HG03565 (cell line): ENCODE results near the gene SPTLC3.

Source experiments
- ATAC-seq: cut with Tn5 transposase; IDR thresholded peaks from one replicate; pipeline ENCODE4 v1.9.1; 2021; ENCODE audit warnings: mild to moderate bottlenecking, moderate library complexity; ENCODE audit not compliant: unreplicated experiment

Gene SPTLC3

DNA sequence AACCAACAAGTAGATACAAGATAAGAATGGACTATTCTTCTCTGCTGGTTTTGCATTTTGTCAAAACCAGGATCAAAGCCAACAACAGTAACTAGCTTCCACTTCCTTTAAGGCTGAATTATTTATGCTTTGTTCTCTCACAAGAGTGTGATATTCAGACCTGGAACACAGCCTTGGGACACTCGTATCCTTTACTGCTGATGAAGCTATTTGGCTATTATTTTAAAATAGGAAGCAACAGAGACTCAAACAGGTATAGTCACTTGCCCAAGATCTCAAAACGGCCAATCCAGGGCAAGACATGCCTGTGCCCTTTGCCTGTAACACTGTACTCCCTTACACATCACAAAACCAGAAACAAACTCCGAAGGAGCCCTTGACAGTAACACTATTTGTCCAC is 19.9 kb downstream of the SPTLC3 start:
- ATAC-seq: no peak

DNA sequence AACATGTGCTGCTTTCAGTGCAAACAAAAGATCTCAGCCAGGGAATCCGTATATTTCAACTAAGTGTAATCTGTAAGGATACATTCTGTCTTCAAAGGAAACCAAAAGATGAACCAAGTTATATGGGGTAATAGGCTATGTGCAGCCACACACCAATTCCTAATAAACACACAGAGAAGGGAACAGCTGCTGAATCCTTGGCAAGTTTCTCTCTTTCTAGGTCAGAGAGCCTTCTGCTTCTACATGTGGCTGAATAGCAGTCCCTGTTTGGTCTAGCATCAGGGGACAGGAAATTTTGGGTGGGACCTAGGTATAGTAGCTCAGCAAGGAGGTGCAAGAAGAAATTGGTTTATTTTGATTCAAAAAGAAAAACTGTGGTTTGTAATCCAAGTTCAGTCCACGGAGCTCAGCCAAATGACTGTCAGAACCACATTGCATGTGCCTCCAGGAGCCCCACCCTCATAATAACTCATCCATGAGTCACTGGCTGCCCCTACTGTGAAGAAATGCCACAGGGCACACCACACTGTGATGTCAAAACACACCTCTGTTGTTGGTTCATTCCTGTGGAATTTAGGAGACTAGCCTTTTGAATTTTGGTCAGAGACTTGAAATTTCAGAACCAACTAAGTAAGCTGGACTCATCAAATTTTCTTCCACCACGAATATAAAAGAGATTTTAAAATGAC is 21.1 kb downstream of the SPTLC3 start:
- ATAC-seq: no peak

DNA sequence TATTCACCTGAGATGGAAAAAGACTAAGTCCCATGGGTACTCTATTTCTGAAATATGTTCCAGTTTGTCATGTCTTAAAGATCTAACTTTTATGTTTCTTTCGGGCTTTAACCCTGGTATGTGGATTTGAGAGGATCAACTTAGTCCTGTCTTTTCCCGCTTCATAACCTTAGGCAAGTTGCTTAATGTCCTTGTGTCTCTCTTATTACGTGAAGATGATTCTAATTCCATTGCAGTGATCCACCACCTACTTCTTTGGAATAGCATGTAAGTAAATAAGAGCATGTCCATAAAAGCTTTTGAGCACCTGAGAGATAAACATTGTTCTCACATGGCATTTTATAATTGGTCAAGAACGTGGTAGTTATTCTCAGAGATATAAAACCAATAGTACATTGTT is 23.0 kb downstream of the SPTLC3 start:
- no peak for ATAC-seq

DNA sequence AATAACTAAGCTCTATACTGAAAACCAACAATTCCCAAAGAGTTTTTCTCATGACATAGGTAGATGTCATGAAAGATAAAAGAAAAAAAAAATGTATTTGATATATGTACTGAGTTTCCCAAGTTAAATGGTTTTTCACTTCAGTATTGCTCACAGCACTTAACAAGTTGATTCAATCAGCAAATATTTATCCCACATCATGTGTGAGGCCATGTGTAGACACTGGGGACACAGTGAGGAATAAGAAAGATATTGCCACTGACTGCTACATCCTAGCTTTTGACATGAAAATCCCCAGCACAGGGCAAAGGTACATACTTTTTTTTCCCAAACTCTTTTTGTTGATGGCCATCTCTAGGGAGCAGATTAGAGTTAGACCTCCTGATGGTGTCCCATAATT is 25.3 kb downstream of the SPTLC3 start:
- ATAC-seq: no peak

DNA sequence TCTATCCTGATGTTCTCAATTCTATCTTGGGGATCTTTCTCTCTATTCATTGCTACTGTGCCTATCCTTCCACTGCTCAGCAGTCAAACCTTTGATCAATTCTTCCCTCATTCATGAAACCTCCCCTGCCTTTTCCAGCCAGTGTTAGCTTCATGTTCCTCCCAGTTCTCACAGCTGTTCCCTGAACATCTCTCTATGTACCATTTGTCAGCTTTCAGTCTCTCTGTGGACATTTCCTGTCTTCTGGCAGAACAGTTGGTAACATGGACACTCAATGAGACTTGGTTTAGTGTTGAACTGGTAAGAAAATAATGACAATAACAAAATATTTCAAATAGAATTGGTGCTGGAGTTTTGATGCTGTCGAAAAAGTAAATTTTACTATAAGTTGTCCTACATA is 26.2 kb downstream of the SPTLC3 start:
- ATAC-seq: no peak

DNA sequence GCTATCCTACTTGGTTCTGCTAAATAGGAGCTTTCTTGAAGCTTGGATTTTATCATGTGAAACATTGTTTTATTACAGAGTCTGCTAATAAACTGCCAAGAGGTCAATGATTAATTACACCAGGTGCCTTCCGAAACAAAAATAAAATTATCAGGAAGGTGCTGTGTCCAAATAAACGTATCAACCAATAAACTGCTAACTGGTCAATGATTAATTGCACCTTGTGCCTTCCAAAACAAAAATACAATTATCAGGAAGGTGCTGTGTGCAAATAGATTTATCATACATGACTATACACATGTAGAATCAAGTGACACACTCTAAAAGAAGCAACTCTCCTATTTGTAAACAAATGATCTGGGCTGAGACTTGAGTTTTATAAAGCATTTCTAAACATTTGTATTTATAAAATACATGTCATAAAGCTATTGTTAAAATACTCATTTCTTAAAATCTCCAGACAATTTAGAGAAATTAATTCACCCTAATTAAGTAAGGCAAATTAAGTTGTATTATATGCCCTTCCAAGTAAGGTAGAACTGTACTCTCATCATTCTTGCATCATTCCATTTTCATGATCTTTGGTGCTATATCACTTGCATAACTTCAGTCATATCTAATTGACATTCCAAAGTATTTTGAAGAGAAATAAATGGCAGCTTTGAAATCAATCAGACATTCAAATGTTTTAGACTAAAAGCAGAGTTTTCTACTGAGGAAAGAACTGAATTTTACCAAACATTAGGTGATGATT is 26.8 kb downstream of the SPTLC3 start:
- ATAC-seq: no peak

DNA sequence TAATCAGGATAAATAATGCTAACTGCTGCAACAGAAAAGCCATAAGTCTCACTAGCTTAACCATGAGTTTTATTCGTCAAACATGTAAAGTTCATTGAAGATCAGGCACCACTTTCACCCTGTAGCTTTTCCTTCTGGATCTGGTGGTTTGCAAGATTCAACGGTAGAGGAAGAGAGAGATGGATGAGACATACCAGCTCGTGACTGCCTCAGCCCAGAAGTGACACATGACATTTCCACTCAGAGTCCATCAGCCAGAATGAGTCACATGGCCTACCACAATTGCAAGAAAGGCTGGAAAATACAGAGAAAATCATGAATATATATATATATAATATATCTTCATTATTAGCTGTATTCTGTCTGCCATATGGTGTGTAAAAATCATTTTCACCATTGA is 29.0 kb downstream of the SPTLC3 start:
- no peak for ATAC-seq

DNA sequence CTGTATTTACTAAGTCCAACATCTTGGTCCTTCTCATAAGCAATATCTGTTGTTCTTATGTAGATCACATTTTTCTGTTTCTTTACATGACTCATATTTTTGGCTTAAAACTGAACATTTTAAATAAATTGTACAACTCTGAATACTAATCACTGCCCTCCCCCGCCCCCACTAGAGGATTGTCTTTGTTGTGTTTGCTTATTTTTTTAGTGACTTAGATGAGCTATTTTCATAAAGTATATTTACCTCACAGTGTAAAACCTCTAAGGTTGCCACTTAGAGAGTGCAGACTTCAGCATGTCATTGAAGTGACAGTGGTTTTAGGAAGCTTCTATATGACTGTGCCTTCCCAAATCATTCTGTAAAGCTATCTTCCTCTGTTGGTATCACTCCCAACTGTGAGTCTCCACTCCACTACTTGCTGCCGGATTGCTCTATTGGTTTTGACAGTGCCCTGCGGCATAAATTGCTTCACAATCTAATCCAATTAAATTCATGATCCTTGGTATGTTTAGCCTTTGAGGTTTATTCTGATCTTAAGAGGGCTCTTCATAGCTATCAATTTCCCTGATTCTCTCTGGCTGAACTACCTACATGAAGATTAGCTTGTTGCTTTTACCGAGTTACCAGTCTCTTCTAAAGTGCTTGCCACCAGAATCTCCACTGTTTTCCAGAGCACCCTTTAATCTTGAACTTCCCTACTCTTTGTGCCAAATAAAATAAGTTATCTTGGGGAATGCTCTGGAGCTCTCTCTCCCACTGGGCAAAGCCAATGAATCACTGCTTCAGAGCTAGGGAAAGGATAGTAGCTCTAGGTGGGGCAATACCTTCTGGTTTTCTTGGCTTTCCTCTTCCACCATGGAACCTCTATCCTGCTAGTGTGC is 33.0 kb downstream of the SPTLC3 start:
- no peak for ATAC-seq

DNA sequence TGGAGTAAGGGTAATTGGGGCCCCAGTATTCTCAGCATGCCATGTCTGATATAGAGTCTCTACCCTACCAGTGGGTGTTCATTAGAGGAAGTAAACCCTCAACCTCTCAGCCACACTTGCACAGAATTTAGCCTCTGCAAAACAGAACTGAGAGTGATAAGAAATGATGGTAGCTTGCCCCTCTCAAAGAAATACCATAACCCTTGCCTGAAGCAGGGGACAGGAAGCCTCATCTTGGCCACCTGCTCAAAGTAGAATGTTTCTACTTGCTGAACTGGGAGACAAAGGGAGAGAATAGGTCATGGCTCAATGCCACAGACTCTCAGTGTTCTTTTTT is 33.7 kb downstream of the SPTLC3 start:
- no peak for ATAC-seq

DNA sequence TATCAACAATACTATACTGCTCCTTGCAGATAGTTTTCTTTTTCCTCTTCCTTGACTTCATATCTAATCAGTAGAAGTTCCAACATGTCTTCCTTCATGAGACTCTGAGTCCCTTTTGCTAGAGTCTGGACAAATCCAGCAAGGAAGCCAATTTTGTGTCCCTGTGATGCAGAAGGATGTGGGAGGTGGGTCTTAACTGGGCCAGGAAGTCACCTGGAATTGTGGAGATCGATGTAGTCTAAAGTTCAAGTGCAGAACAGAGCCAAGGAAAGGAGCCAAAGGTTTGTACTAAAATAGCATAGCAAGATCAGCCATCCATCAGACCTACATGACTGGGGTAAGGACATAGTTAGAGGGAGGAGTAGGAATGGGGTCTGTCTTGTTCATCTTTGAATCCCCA is 37.6 kb downstream of the SPTLC3 start:
- ATAC-seq: no peak

DNA sequence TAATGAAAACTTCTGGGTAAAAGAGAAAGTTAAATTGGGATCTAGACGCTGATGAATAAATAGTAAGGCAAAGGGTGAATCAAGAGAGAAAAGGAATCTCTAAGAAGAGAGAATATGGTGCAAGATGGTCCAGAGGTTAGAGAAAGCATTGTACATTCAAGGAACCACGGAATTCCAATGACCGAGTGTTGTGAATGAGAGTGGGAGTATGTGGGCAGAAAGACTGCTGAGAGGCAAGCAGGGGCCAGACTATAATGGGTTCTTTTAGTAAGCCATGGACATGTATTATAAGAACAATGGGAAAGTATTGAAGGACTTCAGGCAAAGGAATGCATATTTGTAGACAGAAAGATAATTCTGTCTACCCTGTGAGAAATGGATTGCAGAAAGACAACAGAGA is 45.2 kb downstream of the SPTLC3 start:
- no peak for ATAC-seq

DNA sequence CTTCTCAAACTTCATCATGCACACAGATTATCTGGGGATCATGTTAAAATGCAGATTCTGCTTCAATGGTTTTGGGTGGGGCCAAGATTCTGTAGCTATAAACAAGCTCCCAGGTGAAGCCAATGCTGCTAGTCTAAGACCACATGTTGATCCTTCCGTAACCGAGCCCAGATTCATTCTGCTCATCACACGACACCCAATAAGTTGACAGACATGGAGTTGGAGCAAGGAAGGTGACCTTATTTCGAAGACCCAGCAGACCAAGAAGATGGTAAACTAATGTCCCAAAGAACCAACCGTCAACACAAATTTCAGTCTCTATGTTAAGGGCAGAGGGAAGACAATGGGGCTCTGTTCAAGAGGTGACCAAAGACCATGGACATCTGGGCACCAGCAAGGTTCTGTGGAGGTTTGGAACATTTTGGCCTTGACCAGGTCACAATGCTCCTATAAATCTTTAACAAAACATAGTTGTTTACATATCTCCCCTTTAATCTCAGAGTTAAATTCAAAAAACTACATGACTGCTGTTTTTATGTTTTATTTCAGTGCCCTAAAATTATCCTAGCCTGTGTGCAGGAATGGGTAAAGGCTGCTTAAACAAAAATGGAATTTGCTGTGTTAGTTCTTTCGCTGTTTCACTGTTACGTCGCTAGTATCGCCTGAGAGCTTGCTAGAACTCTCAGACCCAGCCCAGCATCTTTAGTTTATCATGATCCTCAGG is 50.1 kb downstream of the SPTLC3 start:
- no peak for ATAC-seq

DNA sequence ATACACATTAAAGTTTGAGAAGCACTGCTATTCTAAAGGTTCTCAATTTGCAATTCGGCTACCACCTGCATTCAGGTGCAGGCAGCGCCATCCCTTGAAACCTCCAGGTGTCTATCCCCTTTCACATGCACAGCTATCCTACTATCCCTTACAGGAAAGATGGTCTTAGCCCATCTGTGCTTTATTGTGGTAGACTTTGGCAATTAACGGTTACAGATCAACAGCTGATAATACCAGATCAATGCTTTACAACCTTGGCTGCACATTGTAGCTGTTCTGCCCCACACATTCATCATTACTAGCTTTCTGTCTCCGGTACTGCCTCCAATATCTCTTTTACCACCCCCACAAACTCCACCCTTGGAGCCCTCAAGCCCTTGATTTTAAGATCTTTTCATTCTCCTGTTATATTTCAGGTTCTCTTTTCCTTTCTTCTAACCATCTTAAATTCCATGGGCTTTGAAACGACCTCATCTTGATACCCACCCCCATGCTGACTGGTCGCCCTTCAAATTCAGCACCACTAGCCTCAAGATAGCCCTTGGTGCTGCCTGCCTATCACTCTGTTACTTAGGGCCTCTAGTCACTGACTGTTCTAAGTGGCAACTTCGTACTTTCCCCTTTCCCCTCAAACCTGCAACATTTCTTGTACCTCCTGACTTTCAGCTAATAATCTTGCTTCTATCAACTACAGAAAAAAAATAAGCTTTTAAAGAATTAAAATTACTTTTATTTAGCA is 50.8 kb downstream of the SPTLC3 start:
- ATAC-seq: no peak

DNA sequence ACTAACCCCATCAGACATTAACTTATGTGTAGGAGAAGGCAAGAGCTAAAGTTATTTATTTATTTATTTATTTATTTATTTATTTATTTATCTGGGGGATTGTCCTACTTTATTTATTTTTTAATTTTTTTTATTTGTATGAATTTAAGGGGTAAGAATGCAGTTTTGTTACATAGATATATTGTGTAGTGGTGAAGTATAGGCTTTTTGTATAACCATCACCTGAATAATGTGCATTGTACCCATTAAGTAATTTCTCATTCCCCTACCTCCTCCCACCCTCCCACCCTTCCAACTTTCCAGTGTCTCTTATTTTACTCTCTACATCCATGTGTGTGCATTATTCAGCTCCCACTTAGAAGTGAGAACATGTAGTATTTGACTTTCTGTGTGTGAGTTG is 51.6 kb downstream of the SPTLC3 start:
- no peak for ATAC-seq

DNA sequence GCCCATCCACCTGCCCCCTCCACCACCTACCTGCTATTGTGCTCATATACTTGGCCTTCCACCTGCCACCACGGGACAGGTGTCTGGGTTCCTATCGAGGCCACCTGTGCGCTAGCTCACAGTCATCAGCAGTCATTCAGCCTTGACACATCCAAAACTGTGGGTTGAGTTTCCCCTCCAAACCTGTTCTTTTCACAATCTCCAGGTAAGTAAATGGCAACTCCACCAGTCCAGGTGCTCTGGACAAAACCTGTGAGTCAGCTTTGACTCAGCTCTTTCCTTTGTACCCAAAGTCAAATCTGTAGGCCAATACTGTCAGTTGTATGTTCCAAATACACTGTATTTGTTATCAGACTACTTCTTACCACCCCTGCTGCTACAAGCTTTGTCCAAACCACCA is 52.6 kb downstream of the SPTLC3 start:
- no peak for ATAC-seq

DNA sequence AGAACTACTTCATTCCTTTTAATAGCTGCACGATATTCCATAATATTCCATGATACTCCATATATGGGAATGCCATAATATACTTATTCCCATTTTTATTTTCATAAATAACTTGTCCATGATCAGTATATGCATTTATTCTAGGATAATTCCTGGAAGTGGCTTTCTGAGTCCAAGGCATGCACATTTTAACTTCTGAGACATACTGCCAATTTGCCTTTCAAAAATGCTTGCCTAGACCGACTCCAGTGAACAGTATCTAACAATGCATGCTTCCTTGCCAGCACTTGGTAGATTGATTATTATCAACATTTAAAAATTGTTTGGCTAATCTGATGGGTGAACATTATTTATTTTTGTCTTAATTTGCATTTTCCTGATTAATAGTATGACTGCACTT is 54.0 kb downstream of the SPTLC3 start:
- ATAC-seq: no peak

DNA sequence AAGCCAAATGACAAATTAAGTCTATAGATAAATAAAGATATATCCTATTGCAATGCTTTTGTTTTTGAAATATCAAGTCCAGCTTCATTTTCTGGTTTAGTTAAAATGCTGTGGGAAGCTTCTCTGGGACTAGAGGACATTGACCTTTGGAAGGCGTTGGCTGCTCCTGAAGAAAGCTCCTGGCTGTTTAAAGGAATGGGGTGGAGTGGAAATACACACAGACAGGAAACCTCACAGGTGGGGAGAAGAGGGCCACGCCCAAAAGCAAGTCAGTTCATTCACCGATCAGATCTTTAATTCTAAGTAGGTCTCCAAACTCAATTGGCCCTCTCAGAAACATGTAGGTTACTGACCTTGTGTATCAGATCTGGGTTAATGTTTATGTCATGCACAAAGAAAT is 59.6 kb downstream of the SPTLC3 start:
- ATAC-seq: no peak

DNA sequence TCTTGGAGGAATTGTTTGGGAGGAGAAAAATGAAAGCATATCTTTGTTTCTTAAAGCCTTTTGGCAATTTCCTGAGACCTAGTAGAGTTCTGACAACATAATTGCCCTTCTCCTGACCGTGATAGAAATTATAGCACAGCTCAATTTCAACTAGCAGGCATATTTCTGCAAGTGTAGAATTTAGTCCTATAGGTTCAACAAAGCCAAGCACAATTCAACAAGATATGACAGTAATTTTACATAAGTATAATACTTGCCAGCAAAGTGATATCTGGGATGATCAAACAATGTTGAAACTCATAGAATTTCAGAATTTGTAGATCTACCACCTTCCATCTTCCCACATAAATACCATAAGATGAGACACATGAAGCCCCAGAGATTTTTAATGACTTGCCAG is 73.1 kb downstream of the SPTLC3 start:
- no peak for ATAC-seq

DNA sequence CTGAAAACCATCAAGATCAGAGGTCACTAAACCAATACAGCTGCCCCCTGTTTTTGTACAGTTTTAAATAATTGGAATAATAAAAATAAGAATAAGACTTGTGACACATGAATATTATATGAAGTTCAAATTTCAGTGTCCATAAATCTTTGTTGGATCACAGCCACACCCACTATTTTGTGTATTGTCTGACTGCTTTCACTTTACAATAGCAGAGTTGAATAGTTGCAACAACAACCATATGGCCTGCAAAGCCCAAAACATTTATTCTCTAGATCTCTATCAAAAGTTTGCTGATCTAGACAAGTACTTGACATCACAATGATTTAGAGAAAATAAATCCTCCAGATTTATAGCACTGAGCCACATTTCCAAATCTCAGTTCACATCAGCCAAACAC is 73.6 kb downstream of the SPTLC3 start:
- no peak for ATAC-seq

DNA sequence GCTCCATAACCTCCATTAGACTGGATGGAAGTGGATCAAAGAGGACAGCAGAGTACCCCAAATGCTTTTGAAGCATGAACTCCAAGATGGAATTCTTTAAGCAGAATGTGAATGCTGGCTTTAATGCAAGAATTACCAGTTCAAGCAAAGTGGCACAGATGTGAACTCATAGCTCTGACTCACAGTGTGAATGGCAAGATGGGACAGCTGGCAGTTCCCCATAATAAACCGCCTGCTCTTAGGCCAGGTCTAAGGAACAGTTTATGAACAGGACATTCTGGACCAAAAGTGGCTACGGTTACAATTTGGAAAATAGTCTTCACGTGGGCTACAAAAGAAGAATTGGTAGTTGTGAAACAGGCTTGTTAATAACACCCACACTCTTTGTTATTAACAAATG is 76.5 kb downstream of the SPTLC3 start:
- no peak for ATAC-seq
